ENCODE measurements around the gene TRAPPC6A.

DNA sequence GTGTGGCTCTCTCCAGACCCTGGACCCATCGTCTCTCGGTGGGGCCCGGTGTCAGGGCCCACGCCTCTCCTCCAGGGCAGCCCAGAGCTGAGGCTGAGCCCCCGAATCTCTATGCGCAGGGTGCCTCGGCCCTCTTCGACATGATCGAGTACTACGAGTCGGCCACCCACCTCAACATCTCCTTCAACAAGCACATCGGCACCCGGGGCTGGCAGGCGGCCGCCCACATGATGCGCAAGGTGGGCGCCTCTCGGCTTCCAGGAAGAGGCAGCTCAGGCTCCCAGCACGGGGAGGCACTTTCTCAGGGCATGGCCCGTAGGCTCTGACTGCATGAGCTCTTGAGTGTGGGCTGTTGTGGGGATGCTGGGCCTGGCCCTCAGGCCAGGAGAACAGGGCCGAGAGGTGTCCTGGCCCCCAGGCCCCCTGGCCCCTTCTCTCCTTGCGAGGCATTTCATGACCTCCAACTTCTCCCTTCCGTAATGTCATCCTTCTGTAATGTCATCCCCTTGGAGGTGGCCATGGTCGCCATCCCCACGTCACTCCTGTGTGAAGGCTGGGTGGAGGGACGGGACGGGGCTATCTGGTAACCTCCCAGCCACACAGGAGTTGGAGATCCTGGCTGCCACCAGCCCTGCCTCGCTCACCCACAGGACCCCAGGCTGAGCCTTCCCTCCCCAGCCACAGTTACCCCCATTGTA lies 36.7 kb downstream of the TRAPPC6A start:
- TF ChIP-seq EZH2phosphoT487 (IDR thresholded peaks at IDR 0.05; ENCODE audit: insufficient read depth, low read depth) (no peak), EZH2 (IDR thresholded peaks at IDR 0.05; ENCODE audit: insufficient read depth, poor library complexity, severe bottlenecking) (no peak)
